Activated CD8-positive, alpha-beta memory T cell treated with anti-CD3 and anti-CD28 coated beads, Interleukin-2, amount 50 U/mL, for 24 hours (primary cell): ENCODE data around the gene LPAR3.

ENCODE experiments used
- DNase-seq: peaks from one replicate; pipeline ENCODE4 v3.0.0-alpha.2; 2020; ENCODE audit errors: extremely low read depth

LPAR3 gene

DNA sequence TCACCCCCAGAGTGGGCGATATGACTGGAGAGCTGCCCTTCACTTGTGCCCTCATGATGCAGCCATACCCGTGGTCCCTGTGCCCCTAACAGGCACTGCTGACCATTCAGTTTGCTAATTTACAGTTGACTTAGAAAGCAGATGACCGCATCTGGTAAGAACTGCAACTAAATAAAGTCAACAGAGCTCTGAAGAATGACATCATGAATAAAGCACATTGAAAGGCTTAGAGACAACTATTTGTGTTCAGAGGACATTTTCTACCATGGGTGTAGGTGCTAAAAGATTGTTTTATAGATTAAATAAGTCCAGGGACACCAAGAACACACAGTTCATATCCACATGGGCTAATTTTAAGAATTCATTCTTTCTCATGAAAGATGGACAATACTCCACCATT, 65.5 kb downstream of the LPAR3 start:
- DNase-seq, result no peak

DNA sequence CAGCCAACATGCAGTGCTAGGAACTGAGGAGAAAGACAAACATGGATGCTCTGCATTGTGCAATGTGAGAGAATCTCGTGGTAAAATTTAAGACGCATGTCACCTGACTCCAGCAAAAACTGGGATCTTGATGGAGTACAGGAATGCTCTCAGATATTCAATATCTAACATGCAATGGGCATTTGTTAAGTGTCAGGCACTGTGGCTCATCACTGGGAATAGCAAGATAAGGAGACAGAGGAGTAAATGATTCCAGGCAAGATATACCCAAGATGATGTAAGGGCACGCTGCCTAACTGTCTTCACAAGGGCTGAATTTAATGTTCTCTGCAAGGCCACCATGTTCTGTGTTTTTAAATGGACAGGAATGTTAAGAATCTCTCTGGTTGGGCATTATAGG, 67.8 kb downstream of the LPAR3 start:
- no peak for DNase-seq

DNA sequence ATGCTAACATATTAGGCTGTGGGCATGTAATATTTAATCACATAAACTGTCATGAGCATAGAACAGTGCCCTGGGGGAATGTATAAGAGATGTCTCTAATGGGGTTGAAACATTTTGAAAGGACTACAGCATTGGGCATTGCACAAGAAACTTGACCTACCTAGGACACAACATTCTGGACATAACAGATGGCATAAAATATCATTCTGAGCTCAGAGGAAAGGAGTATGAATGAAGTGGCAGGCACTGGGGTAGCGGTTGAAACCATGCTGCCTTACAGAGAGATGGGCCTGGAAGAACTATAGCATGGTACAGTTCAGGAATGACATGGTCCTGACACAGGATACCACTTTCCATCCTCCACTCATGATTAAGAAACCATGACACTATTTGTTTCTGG, 69.0 kb downstream of the LPAR3 start:
- no peak for DNase-seq

DNA sequence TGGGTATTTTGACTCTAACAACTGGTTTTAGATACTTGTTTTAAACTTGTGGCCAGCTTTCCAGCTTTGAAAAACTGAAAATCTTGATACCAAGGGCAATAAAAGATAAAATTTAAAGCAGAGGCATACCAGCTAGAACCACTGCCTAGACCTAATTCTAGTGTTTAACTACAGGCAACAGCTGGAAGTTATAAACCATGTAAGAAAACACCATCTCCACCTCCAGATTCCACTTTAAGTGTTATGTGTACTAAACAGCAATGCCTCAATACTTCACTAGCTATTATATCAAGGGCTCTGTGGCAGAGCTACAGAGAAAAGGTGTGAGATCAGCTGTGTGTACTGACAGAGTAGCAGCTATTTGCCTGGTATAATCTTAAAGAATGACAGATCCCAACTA, 69.5 kb downstream of the LPAR3 start:
- DNase-seq, result no peak

DNA sequence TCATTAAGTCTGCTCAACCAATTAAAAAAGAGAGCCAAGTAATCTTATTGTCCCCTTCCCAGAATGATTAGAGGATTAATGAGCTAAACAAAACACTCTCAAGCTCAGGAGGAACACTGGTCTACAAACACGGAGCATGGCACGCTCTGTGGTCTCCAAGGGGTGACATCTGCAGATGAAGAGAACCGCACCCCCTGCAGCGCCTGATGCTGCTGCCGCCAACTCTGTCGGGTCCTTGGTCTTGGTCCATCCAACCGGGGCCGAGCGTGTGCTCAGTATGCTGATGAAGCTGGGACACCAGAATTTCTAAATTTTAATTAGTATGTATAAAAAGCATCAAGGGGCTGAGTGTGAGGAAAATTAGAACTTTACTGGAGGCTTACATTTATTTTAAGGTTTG, 82.7 kb downstream of the LPAR3 start:
- no peak for DNase-seq

DNA sequence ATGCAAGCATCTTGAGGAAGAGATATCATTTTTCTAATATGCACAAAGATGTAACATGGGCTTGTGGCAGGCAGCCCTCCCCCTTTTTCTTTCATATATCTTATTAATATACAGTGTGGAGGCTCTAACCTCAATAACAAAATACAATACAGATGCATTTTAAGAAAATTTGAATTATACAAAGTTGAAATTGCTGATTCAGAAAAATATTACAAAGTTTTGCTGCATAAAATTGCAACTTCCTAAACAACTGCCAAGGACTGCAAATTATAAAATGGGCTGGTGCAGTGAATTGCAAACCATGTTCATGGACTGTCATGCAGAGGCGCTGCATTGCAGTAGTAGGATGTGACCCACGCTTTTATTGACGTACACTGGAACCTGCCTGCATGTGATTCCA, 84.0 kb downstream of the LPAR3 start:
- DNase-seq, result no peak

DNA sequence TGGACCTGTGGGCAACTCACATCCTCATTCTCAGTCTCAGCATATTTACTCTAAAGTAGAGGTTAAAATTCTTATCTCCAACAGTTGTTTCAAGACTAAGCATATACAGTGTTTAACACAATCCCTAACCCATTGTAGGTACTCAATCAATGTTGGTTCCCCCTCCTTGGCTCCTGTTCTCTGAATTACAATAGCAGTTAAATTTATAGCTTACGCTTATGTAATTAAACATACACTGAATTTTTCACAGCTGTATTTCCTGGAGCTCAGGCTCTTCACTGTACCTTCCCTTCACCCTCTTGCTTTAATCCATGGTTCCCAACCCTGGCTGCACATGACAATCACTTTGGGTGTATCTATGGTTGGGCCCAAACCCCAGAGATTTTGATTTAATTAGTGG, 89.4 kb downstream of the LPAR3 start:
- DNase-seq, result no peak

DNA sequence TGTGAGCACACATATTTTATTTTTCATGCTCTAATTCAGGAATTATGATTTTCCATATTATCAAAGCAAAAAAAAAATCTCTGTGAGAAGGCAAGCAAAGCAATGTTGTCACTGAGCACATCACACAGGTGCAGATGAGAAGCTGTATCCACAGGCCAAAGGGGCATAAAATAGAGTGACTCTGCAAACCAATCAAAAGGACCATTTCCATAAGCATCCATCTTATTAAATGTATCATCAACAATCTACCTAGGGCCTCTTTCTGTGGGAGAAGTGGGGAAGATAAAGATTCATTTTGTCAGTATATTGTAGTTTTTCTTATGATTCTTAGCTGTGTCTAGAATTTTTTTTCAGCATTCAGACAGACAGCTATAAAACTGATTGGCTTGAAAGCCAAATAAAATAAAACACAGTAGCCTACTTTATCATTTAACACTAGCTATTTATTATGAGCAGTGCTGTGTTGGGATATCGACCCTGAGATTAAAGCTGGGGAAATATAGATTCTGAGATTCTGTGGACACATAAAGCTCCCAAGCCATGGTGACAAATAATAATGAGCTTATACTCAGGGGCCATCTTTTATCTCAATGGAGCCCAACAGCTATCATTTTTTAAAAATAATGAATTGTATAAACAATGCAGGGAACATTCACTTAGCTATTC, 90.3 kb downstream of the LPAR3 start:
- DNase-seq, result no peak

DNA sequence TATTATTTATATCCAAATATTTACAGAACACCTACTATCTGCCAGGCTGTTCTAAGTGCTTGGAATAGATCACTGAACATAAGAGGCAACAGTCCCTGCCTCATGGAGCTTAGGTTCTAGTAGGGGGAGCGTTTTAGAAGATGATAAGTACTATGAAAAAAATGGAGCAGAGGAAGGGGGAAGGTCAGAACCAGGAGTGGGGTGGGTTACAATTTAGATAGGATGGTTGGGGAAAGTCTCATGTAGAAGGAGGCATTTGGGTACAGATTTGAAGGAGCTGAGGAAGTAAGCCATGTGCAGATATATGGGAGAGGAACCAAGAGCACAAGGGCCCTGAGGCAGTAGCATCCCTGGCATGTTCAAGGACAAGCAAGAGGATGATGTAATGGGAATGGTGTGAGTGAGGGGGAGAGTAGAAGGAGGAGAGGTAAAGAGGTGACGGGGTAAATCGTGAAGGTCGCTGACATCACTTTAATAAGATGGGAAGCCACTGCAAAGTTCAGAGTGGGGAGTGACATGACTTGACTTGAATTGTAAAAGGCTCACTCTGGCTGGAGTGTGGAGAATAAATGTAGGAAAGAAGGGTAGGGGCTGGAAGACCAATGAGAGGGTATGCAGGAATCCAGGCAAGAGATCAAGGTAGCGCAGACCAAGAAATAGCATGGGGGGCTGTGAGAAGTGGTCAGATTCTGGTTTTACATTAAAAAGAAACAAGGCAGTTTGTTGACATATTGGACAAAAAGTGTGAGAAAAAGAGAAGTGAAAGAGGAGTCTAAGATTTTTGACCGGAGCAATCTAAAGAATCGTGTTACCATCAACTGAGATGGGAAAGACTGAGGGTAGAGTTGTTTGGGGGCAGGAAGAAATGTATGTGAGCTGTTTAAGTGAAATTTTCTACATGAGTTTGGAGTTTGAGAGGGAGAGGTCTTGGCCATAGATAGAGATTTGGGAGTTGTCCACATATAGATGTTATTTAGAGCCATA, 92.6 kb downstream of the LPAR3 start:
- DNase-seq, result no peak

DNA sequence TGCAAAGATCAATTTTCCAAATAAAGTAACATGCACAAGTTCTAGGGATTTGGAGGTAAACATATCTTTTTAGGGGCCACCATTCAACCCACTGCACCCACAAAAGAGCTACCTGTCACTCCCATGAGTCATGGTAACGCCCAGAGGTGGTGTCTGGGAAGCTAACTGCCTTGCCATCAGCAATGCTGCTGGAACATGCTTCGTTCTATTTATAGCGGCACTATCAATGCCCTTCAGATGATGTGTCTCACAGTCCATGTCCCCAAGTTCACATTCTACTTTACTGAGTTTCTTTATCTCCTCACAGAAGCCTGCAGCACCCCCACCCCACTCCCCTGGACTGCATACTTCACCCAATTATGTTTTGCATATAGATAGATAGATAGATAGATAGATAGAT, 95.4 kb downstream of the LPAR3 start:
- no peak for DNase-seq

DNA sequence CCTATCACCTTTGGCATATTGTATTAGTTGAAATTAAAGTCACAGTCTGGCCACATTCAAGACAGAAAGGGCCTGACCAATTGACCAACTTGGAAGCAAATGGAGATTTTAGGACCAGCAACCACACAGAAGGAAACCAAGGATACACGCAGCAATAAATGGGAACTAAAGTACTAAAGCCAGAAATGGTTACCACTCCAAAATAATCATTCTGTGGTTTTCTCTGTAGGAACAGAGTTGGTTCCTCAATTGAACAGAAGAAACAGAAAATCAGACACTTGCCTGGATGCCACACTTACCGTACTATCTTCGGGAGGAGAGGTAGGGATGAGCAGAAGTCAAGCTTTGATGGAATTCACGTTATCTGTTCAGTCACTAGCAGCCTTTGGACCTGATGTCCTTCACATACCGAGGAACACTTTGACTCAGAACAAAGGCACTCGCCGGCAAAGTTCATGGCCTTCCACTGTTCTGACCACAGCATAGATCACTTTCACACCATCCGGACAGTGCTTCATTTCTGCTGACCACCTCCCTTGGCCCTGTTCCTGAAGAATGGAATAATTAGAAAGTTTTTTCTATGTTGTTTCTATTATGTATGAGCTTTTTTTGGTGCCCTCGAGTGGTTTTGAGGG, 96.9 kb downstream of the LPAR3 start:
- no peak for DNase-seq

DNA sequence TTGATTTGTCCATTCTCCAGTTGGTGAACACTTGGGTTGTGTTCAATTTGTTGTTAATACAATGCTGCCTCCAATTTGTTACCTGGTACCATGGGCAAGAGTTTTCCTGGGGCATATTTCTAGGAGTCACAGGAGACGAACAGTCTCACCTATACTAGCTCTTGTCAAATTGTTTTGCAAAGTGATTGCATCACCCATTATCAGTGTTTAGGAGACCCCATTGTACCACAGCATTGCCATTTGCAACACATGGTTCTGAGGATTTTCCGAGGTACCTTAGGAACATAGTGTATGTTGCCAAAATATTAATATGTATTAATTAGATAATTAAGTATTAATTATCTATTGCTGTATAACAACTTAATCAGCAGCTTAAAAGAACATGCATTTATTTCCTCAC, 97.8 kb downstream of the LPAR3 start:
- DNase-seq, result no peak

DNA sequence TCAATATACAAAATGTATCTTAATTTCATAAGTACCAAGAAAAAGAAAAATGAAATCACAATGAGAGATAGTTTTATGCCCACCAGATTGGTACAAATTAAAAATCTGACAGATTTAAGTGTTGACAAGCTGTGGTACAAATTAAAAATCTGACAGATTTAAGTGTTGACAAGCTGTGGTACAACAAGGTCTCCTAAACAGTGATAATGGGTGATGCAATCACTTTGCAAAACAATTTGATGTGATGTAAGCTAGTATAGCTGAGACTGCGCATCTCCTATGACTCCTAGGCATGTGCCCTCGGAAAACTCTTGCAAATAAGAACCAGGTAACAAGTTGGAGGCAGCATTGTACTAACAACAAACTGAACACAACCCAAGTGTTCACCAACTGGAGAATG, 100.6 kb downstream of the LPAR3 start:
- no peak for DNase-seq

DNA sequence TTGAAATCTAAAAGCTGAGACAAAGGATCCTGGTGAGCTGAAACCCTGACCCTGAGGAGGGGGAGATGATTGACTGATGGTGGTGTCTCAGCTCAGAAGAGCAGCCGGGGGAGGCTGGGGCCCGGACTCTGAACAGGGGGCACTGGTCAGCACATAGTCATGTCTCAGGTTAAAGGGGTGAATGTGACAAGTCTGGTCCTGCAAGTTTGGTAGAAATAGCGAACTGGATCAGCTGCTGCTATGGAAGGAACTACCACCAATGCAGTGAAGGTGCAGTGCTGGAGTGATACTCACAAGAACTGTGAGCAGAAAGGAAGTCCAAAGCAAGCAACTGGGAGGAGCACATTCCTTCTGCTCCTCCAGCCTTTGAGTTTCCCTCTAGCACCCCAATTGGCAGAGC, 104.0 kb downstream of the LPAR3 start:
- no peak for DNase-seq

DNA sequence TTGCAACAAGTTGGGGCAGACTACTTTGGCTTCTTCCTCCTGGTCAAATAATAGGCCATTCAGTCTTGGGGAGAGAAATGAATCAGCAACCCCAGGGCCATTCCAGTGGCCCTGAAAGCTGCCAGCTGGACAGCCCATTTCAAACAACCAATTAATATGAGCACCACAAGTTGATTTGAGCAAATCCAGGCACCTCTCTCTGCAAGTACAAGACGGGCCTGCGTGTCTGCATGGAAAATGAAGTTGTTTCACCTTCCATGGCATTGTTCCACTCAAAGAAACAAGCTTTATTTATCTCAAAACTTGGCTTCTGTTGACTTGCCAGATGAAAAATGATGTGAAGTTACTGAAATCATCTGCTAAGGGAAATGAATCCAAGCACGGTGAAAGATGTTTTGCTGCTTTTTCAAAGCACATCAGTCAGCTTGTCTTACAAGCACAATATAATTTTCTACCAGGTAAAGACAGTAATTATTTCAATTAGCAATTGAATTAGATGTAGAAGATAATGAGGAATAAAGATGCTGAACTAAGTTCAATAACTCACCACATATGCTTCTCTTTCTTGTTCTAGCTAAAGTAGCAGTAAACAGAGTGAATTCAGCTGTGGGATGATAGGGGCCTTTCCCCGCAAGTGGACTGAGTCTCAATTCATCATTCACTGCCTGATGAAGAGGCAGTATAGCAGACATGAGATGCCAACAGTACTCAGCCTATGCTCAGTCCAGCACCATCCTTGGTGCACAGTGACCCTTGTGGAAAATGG, 107.6 kb downstream of the LPAR3 start:
- no peak for DNase-seq

DNA sequence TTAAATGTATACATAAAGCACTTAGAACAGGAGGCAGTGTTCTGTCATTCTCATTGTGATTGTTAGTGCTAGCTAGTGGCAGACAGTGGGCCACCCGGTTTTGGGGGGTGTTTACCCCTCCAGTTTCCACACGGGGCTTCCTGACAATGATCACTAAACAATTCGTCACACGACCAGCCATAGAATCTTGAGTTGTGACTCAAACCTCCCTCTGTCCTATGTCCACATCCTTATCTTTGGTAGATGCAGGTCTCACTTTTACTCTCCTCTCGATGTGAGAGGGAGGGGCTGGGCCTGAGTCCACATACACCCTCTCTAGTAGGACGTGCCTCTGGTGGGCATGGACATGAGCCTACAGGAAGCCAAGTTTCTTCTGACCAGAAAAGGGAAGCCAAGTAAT, 110.1 kb downstream of the LPAR3 start:
- no peak for DNase-seq

DNA sequence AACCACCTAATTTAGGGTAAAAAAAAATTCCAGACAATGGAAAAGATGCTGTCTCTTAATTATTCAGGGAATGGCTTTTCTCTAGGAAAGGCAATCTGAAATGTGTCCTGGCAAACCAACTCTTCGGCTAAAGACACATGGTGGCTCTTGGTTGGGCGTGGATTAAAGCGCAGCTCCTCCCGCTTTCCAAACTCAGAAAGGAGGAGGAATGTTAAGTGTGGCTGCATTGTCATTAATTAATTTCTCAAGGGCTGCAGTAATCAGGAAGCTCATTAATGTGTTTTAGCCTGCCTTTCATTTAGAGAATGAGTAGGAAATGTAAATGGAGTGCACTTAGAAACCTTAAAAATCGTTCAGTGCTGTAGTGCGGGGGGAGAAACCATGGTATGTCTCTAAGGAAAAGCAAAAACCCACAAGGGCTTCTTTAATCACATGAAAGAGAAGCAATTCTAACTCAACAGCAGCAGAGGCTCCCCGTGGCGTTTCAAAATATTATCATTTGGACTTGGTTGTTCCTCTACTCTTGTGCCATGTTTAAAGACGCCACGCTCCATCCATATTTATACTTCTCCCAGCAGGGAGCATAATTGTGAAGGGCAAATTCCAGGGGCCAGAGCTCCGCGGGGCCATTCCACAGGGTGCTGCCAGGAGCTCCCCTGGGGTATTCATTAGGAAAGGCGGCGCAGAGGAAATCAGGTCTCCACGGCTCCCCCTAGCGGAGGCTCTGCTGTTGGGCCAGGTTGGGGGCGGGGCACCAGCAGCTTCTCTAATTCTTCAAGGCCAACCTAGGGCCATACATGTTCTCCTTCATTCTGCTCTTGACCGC, 110.8 kb downstream of the LPAR3 start:
- DNase-seq, result peak; percentile 47

DNA sequence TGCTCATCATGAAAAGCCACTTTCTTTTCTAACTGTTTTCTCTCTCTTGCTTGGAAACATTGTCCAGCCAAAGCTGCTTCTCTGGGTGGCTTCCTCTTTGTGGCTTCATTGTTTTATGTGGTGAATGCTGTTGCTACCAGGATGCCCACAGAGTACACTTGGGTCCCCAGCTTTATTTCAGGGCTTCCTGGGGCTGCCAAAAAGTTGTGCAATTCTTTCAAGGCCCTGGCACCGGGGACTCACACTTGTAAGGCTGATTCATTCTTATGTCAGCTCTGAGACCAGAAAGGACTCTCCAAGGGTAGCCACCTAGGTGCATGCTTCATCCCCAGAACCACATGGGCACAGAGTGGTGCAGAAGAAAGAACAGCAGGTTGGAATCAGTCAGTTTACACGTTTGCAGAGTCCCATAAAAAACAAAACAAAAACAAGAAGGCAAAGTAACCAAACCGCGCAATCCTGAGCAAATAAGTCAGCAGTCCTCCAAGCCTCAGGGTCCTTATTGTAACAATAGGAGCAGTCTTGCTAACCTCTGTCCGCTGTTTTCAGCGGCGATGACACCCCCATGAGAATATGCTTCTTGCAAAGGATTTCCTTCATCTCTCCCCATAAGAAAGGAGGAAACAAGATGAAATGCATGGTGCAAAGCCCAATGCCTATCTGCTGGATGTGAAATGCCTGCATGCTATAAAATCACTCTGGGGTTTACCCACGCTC, 112.8 kb downstream of the LPAR3 start:
- no peak for DNase-seq

DNA sequence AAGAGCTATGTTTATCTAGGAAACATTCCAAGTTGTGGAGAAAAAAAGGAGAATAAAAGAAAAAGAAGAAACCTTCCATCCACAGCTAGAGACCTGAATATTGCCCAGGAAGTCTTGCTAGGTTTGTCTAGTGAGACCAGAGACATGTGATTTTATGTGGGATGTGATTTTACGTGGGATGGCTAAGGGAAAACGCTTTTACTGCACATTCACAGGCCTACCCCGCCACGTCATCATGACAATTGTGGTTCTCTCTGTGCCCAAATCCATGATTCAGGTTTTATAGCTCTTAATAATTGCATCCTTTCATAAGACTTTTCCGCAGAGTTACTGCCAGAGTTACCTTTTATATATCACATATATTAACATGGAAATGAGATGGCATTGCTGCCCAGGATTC, 116.4 kb downstream of the LPAR3 start:
- DNase-seq, result no peak

DNA sequence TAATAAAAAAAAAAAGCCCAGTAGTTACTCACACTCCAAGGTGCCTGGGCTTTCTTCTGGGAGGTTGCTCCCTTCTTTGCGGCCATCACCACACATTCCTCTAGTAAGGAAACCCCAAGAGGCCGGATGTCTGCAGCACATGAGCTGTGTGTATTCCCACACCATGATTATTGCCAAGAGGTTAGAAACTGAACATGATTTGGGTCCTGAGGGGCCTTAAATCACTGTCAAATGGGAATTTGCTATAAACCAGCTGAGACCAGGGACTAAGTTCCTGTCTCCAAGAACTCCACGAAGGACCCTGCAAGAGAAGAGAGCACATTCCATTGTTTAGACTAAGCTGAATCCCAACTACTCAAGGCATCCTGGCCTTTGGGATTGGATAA, 117.5 kb downstream of the LPAR3 start:
- no peak for DNase-seq
